Cardiac fibroblast (primary cell): ENCODE results near the gene RABGAP1.

ENCODE experiments used
- DNase-seq, 2 donors: peaks; one replicate each; pipeline versions ENCODE4 v3.0.0 to v3.0.0-alpha.2; 2010; ENCODE audit warnings: low read depth in 2 of 2
- H3K4me3 ChIP-seq, 2 donors: replicated peaks in 1 of 2; 1 replicate in 1 of 2; 2 replicates in 1 of 2; pipeline ENCODE4 v1.5.1; 2011; ENCODE audit warnings: low read depth in 2 of 2, low read length in 2 of 2, mild to moderate bottlenecking in 2 of 2, moderate library complexity in 1 of 2
- CTCF ChIP-seq: IDR thresholded peaks from one replicate; pipeline ENCODE4 v1.5.1; 2011; ENCODE audit warnings: low read depth, mild to moderate bottlenecking, low read length, inconsistent platforms

Gene RABGAP1

GRCh38 chr9:123129423-123129822 is 188.6 kb downstream of the RABGAP1 start:
- no peak for DNase-seq
- H3K4me3 ChIP-seq: no peak overlapping the region
- TF ChIP-seq CTCF: no peak

DNA sequence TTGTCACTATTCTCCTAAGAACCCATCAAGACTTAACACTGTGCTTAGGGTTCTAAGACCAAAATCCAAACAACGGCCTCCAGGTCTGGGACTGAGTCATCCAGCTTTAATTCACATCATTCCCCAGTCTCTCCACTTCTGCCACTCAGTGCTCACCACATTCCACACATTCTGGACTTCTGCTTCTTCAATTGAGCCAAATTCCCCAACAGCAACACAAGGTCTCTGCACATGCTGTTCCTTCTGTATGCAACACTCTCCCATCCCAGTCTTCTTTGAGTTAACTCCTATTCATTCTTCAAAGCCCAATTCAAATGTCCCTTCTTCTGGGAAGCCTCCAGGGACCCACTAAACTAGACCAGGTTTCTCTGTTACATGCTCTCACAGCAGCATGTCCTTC is 190.4 kb downstream of the RABGAP1 start:
- DNase-seq: peak; percentile 59 to 70
- no peak overlapping the region for H3K4me3 ChIP-seq
- no peak for TF ChIP-seq CTCF

DNA sequence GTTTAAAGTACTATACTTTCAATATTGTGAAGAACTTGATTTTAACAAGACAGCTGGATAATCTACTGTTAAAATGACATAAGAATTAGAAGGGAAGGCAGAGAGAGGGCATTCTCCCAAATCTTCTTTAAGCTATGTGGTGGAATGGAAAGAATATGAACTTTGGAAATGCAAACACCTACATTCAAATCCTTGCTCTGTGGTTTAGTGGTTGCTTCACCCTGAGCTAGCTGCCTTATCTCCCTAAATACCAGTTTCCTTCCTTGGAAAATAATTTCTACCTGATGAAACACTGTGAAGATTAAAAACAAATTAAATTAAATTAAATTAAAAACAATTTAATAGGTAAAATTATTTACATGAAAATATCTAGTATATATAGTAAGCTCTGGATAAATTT is 191.2 kb downstream of the RABGAP1 start:
- no peak for TF ChIP-seq CTCF
- no peak for DNase-seq
- no peak overlapping the region for H3K4me3 ChIP-seq

GRCh38 chr9:123132696-123133095 is 191.9 kb downstream of the RABGAP1 start:
- TF ChIP-seq CTCF: no peak
- H3K4me3 ChIP-seq: no peak overlapping the region
- DNase-seq: no peak

DNA sequence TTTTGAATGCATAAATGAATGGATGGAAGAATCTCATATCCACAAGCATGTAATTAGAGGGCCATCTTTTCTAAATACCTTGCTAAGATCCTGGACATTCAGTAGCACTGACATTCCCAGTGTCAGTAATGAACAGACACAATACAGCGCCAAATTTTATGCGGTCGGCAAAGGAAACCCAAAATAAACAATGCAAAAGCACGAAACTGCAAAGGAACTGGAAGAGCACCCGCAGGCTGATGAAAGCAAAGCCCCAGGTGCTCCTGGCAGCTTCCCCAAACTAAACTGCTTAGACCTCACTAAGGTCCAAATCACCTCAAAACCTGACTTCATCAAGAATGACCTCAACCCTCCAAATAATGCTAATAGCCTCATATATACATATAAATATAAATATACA is 194.6 kb downstream of the RABGAP1 start:
- DNase-seq: no peak
- no peak for TF ChIP-seq CTCF
- H3K4me3 ChIP-seq: no peak overlapping the region

- H3K4me3 ChIP-seq: no peak overlapping the region
- DNase-seq: no peak
- no peak for TF ChIP-seq CTCF
Observed at GRCh38 chr9:123138163-123138562, 197.3 kb downstream of the RABGAP1 start.

- H3K4me3 ChIP-seq: no peak overlapping the region
- no peak for DNase-seq
- no peak for TF ChIP-seq CTCF
Observed at GRCh38 chr9:123149067-123149466, 208.2 kb downstream of the RABGAP1 start.
